ENCODE results near the gene DLGAP1.

Gene DLGAP1

GRCh38 chr18:4286256-4286655 lies 168.9 kb downstream of the DLGAP1 start:
- DNase-seq (ENCODE audit: low read depth): no peak

GRCh38 chr18:4285525-4285924 lies 169.6 kb downstream of the DLGAP1 start:
- DNase-seq (ENCODE audit: low read depth): no peak

- no peak for DNase-seq (ENCODE audit: low read depth)
Observed at GRCh38 chr18:4284528-4284927, 170.6 kb downstream of the DLGAP1 start.

GRCh38 chr18:4283746-4284291 lies 171.3 kb downstream of the DLGAP1 start:
- DNase-seq (ENCODE audit: low read depth): no peak

GRCh38 chr18:4282954-4283353 lies 172.2 kb downstream of the DLGAP1 start:
- DNase-seq (ENCODE audit: low read depth): no peak

GRCh38 chr18:4276953-4277585 lies 178.0 kb downstream of the DLGAP1 start:
- no peak for DNase-seq (ENCODE audit: low read depth)

GRCh38 chr18:4271952-4272351 lies 183.2 kb downstream of the DLGAP1 start:
- no peak for DNase-seq (ENCODE audit: low read depth)

- DNase-seq (ENCODE audit: low read depth): no peak
Observed at GRCh38 chr18:4270988-4271387, 184.1 kb downstream of the DLGAP1 start.

GRCh38 chr18:4270016-4270415 lies 185.1 kb downstream of the DLGAP1 start:
- DNase-seq (ENCODE audit: low read depth): no peak

GRCh38 chr18:4267641-4268040 lies 187.5 kb downstream of the DLGAP1 start:
- no peak for DNase-seq (ENCODE audit: low read depth)

GRCh38 chr18:4264347-4264791 lies 190.7 kb downstream of the DLGAP1 start:
- no peak for DNase-seq (ENCODE audit: low read depth)

- DNase-seq (ENCODE audit: low read depth): no peak
Observed at GRCh38 chr18:4260107-4260506, 195.0 kb downstream of the DLGAP1 start.

- DNase-seq (ENCODE audit: low read depth): no peak
Observed at GRCh38 chr18:4256766-4257417, 198.2 kb downstream of the DLGAP1 start.

- no peak for DNase-seq (ENCODE audit: low read depth)
Observed at GRCh38 chr18:4254840-4255239, 200.3 kb downstream of the DLGAP1 start.

GRCh38 chr18:4252829-4253228 lies 202.3 kb downstream of the DLGAP1 start:
- no peak for DNase-seq (ENCODE audit: low read depth)

- DNase-seq (ENCODE audit: low read depth): no peak
Observed at GRCh38 chr18:4251873-4252272, 203.2 kb downstream of the DLGAP1 start.

GRCh38 chr18:4251206-4251605 lies 203.9 kb downstream of the DLGAP1 start:
- DNase-seq (ENCODE audit: low read depth): no peak

GRCh38 chr18:4250141-4250540 lies 205.0 kb downstream of the DLGAP1 start:
- no peak for DNase-seq (ENCODE audit: low read depth)

- no peak for DNase-seq (ENCODE audit: low read depth)
Observed at GRCh38 chr18:4248686-4249085, 206.4 kb downstream of the DLGAP1 start.

GRCh38 chr18:4246374-4246773 lies 208.7 kb downstream of the DLGAP1 start:
- no peak for DNase-seq (ENCODE audit: low read depth)

- DNase-seq (ENCODE audit: low read depth): no peak
Observed at GRCh38 chr18:4245456-4245855, 209.7 kb downstream of the DLGAP1 start.

- DNase-seq (ENCODE audit: low read depth): no peak
Observed at GRCh38 chr18:4242431-4243161, 212.5 kb downstream of the DLGAP1 start.

GRCh38 chr18:4241090-4241617 lies 214.0 kb downstream of the DLGAP1 start:
- no peak for DNase-seq (ENCODE audit: low read depth)
